BLaER1 (cell line): ENCODE data around the gene ALDH3B2.

Source experiments
- H3K27ac ChIP-seq: shearing (Covaris generic); formaldehyde crosslinking; 2 replicates; pipeline ENCODE4 v1.8.1; 2022
- H3K27me3 ChIP-seq: shearing (Covaris generic); formaldehyde crosslinking; 2 replicates; pipeline ENCODE4 v1.8.1; 2022
- H3K36me3 ChIP-seq: shearing (Covaris generic); formaldehyde crosslinking; 2 replicates; pipeline ENCODE4 v1.8.1; 2022
- H3K4me1 ChIP-seq: shearing (Covaris generic); formaldehyde crosslinking; 2 replicates; pipeline ENCODE4 v1.8.1; 2022
- H3K4me2 ChIP-seq: shearing (Covaris generic); formaldehyde crosslinking; 2 replicates; pipeline ENCODE4 v1.8.1; 2022
- H3K4me3 ChIP-seq: shearing (Covaris generic); formaldehyde crosslinking; 2 replicates; pipeline ENCODE4 v1.8.1; 2022
- H3K9ac ChIP-seq: shearing (Covaris generic); formaldehyde crosslinking; 2 replicates; pipeline ENCODE4 v1.8.1; 2022
- H3K9me3 ChIP-seq: shearing (Covaris generic); formaldehyde crosslinking; 2 replicates; pipeline ENCODE4 v1.8.1; 2022
- H4K20me1 ChIP-seq: shearing (Covaris generic); formaldehyde crosslinking; 2 replicates; pipeline ENCODE4 v1.8.1; 2022
- Cebpa-rat ChIP-seq: shearing (Covaris generic); IDR thresholded peaks from 2 replicates; pipeline ENCODE4 v1.8.1; 2022

Gene ALDH3B2

GRCh38 chr11:67670316-67671210 is 3.9 kb downstream of the ALDH3B2 start:
- Histone ChIP-seq H3K27me3 (no peaks in the 10 kb centered on the region), H3K9ac (no peak overlapping the region), H3K9me3 (0 out of 2 replicates have a peak, but pooled peaks cover 4% of the 10 kb centered on the region), H3K4me2 (peak overlapping the region; percentile 47), H3K4me1 (peaks cover 63% of the 10 kb centered on the region), H4K20me1 (peaks cover 12% of the 10 kb centered on the region; the same call in 1 of the 2 replicates), H3K4me3 (no peak overlapping the region), H3K36me3 (no peaks in the 10 kb centered on the region), H3K27ac (no peak overlapping the region)
- TF ChIP-seq Cebpa-rat = no peak

GRCh38 chr11:67668192-67668551 is 6.3 kb downstream of the ALDH3B2 start:
- H3K9me3 ChIP-seq = no peaks in the 10 kb centered on the region
- peak overlapping the region; percentile 87 for H3K4me2 ChIP-seq
- no peak overlapping the region for H3K9ac ChIP-seq
- no peaks in the 10 kb centered on the region for H3K36me3 ChIP-seq
- H3K27ac ChIP-seq = peak overlapping the region; percentile 10; the same call in 1 of the 2 replicates
- H4K20me1 ChIP-seq = peaks cover 12% of the 10 kb centered on the region; the same call in 1 of the 2 replicates
- TF ChIP-seq Cebpa-rat = no peak
- H3K27me3 ChIP-seq = no peaks in the 10 kb centered on the region
- H3K4me3 ChIP-seq = no peak overlapping the region
- peaks cover 57% of the 10 kb centered on the region for H3K4me1 ChIP-seq

GRCh38 chr11:67667490-67668191 is 6.8 kb downstream of the ALDH3B2 start:
- H3K4me2 ChIP-seq = peak overlapping the region; percentile 87
- peaks cover 12% of the 10 kb centered on the region; the same call in 1 of the 2 replicates for H4K20me1 ChIP-seq
- H3K27me3 ChIP-seq = no peaks in the 10 kb centered on the region
- no peak overlapping the region for H3K4me3 ChIP-seq
- H3K9me3 ChIP-seq = no peaks in the 10 kb centered on the region
- H3K27ac ChIP-seq = peak overlapping the region; percentile 28
- H3K36me3 ChIP-seq = no peaks in the 10 kb centered on the region
- no peak for TF ChIP-seq Cebpa-rat
- H3K4me1 ChIP-seq = peaks cover 63% of the 10 kb centered on the region
- no peak overlapping the region; the same call in 1 of the 2 replicates for H3K9ac ChIP-seq

GRCh38 chr11:67666676-67667489 is 7.5 kb downstream of the ALDH3B2 start:
- H3K27ac ChIP-seq = peak overlapping the region; percentile 28
- H3K4me2 ChIP-seq = peak overlapping the region; percentile 87
- H3K4me3 ChIP-seq = no peak overlapping the region
- no peaks in the 10 kb centered on the region for H3K9me3 ChIP-seq
- H3K27me3 ChIP-seq = no peaks in the 10 kb centered on the region
- peaks cover 12% of the 10 kb centered on the region; the same call in 1 of the 2 replicates for H4K20me1 ChIP-seq
- H3K36me3 ChIP-seq = no peaks in the 10 kb centered on the region
- TF ChIP-seq Cebpa-rat = no peak
- H3K4me1 ChIP-seq = peaks cover 63% of the 10 kb centered on the region
- H3K9ac ChIP-seq = no peak overlapping the region; the same call in 1 of the 2 replicates

GRCh38 chr11:67666303-67666645 is 8.1 kb downstream of the ALDH3B2 start:
- peak overlapping the region; percentile 87; the same call in 1 of the 2 replicates for H3K4me2 ChIP-seq
- no peaks in the 10 kb centered on the region for H3K27me3 ChIP-seq
- H3K4me1 ChIP-seq = peaks cover 61% of the 10 kb centered on the region
- no peak overlapping the region for H3K27ac ChIP-seq
- H3K36me3 ChIP-seq = no peaks in the 10 kb centered on the region
- TF ChIP-seq Cebpa-rat = no peak
- H3K9ac ChIP-seq = no peak overlapping the region
- H4K20me1 ChIP-seq = peaks cover 12% of the 10 kb centered on the region; the same call in 1 of the 2 replicates
- no peaks in the 10 kb centered on the region for H3K9me3 ChIP-seq
- H3K4me3 ChIP-seq = no peak overlapping the region

GRCh38 chr11:67665541-67666302 is 8.7 kb downstream of the ALDH3B2 start:
- Histone ChIP-seq H3K4me3 (no peak overlapping the region), H3K4me2 (peak overlapping the region; percentile 87; the same call in 1 of the 2 replicates), H4K20me1 (peaks cover 12% of the 10 kb centered on the region; the same call in 1 of the 2 replicates), H3K4me1 (peaks cover 55% of the 10 kb centered on the region), H3K27ac (no peak overlapping the region), H3K27me3 (no peaks in the 10 kb centered on the region), H3K36me3 (no peaks in the 10 kb centered on the region), H3K9ac (no peak overlapping the region), H3K9me3 (no peaks in the 10 kb centered on the region)
- no peak for TF ChIP-seq Cebpa-rat

DNA sequence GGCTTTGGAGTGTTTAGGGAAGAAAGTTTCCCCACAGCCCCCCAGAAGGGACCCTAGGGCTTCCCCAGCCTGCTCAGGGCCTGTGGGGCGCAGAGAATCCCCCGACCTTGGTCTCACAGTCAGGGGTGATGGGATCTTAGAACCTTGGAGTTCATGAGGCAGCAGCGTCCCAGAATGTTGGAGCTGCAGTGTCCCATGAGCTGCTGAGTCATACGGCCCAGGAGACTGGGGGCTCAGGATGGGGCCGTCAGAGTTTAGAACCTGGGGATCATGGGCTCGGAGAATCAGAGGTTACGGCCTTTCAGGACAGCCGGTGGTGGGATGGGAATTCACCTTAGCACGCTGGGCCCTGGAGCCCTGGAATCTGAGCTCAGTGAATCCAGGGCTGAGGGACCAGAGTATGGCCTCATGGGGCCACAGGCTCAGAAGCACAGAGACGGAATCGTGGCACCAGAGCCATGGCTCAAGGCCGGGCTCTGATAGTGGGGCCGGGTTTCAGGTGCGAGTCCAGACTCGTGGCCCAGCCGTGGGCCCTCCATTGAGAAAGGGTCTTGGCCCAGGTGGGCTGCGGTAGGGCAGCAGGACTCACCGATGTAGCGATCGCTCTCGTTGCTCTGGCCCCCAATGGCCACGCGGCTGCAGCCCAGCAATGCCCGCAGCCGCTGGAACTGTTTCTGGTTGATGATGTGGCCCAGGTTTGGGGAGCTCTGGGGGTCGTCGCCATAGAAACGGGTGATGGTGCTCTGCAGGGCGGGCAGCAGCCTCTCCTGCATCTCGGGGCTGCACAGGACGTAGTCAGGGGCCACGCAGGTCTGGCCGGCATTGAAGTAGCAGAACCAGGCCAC is 9.5 kb downstream of the ALDH3B2 start:
- Histone ChIP-seq H3K9ac (no peak overlapping the region), H3K4me1 (peaks cover 48% of the 10 kb centered on the region), H3K4me2 (no peak overlapping the region), H3K9me3 (no peaks in the 10 kb centered on the region), H3K4me3 (no peak overlapping the region), H4K20me1 (peaks cover 12% of the 10 kb centered on the region; the same call in 1 of the 2 replicates), H3K27me3 (no peaks in the 10 kb centered on the region), H3K36me3 (no peaks in the 10 kb centered on the region), H3K27ac (no peak overlapping the region)
- no peak for TF ChIP-seq Cebpa-rat

GRCh38 chr11:67664213-67664585 is 10.2 kb downstream of the ALDH3B2 start:
- Histone ChIP-seq H3K4me1 (peaks cover 46% of the 10 kb centered on the region), H3K4me2 (no peak overlapping the region), H3K27ac (no peak overlapping the region), H3K4me3 (no peak overlapping the region), H3K9ac (no peak overlapping the region), H4K20me1 (peaks cover 12% of the 10 kb centered on the region; the same call in 1 of the 2 replicates), H3K27me3 (no peaks in the 10 kb centered on the region), H3K9me3 (no peaks in the 10 kb centered on the region), H3K36me3 (no peaks in the 10 kb centered on the region)
- no peak for TF ChIP-seq Cebpa-rat
